ENCODE results near the gene ATP6V1D.
"Not testable (repeated sequence)": the region's sequence is repeated elsewhere in the genome, so short reads cannot be mapped to it uniquely, and the experiment has no call there.

Gene ATP6V1D

GRCh38 chr14:67357186-67357968 lies 2.2 kb downstream of the ATP6V1D start:
- peak; percentile 28 for DNase-seq (ENCODE audit: low read depth)
- no peak for TF ChIP-seq CTCF (conservative IDR thresholded peaks at IDR 0.05; ENCODE audit: control insufficient read depth, insufficient read depth, low read depth, low read length)
- peak overlapping the region; percentile 96 for H3K4me3 ChIP-seq (ENCODE audit: control insufficient read depth, low read depth, low read length)

- no peak for DNase-seq (ENCODE audit: low read depth)
- H3K4me3 ChIP-seq (ENCODE audit: control insufficient read depth, low read depth, low read length): no peak overlapping the region
- no peak for TF ChIP-seq CTCF (conservative IDR thresholded peaks at IDR 0.05; ENCODE audit: control insufficient read depth, insufficient read depth, low read depth, low read length)
Observed at GRCh38 chr14:67352055-67352454, 7.5 kb downstream of the ATP6V1D start.

GRCh38 chr14:67345583-67345982 lies 14.0 kb downstream of the ATP6V1D start:
- H3K4me3 ChIP-seq (ENCODE audit: control insufficient read depth, low read depth, low read length): no peak overlapping the region
- TF ChIP-seq CTCF (conservative IDR thresholded peaks at IDR 0.05; ENCODE audit: control insufficient read depth, insufficient read depth, low read depth, low read length): no peak
- no peak for DNase-seq (ENCODE audit: low read depth)

- no peak overlapping the region for H3K4me3 ChIP-seq (ENCODE audit: control insufficient read depth, low read depth, low read length)
- TF ChIP-seq CTCF (conservative IDR thresholded peaks at IDR 0.05; ENCODE audit: control insufficient read depth, insufficient read depth, low read depth, low read length): no peak
- peak; percentile 35 for DNase-seq (ENCODE audit: low read depth)
Observed at GRCh38 chr14:67343601-67344230, 15.9 kb downstream of the ATP6V1D start.

- not testable (repeated sequence) for DNase-seq (ENCODE audit: low read depth); H3K4me3 ChIP-seq (ENCODE audit: control insufficient read depth, low read depth, low read length)
Observed at GRCh38 chr14:67341231-67341630, 18.4 kb downstream of the ATP6V1D start.

GRCh38 chr14:67335781-67336180 lies 23.8 kb downstream of the ATP6V1D start:
- peak; percentile 41 for DNase-seq (ENCODE audit: low read depth)
- H3K4me3 ChIP-seq (ENCODE audit: control insufficient read depth, low read depth, low read length): no peak overlapping the region
- peak; percentile 51 for TF ChIP-seq CTCF (conservative IDR thresholded peaks at IDR 0.05; ENCODE audit: control insufficient read depth, insufficient read depth, low read depth, low read length)

- no peak for TF ChIP-seq CTCF (conservative IDR thresholded peaks at IDR 0.05; ENCODE audit: control insufficient read depth, insufficient read depth, low read depth, low read length)
- H3K4me3 ChIP-seq (ENCODE audit: control insufficient read depth, low read depth, low read length): no peak overlapping the region
- DNase-seq (ENCODE audit: low read depth): no peak
Observed at GRCh38 chr14:67332468-67332867, 27.1 kb downstream of the ATP6V1D start.

Data from fibroblast of mammary gland (primary cell).